ENCODE measurements around the gene HMGCS1. TPM values are rescaled to one million over a fixed set of nuclear protein-coding genes. Genes with fewer than 3 reads are reported as not detected.
A peak's percentile ranks its signal among the peaks of the same experiment; 100 is the strongest.

Gene HMGCS1
- total and polyA plus RNA-seq, 5 donors from 2014 or later = 5.4 to 58.9 (median 8.1) TPM

GRCh38 chr5:43303242-43303641 is 10.0 kb downstream of the HMGCS1 start:
- Histone ChIP-seq H3K4me3 (ENCODE audit: low read depth, low read length) (no peak overlapping the region), H3K9me3 (ENCODE audit: control insufficient read depth in 2 of 2, low read length in 2 of 2) (no peaks in the 10 kb centered on the region), H3K36me3 (ENCODE audit: control insufficient read depth, insufficient read depth, low read length) (peaks cover 10% of the 10 kb centered on the region), H3K27me3 (ENCODE audit: control insufficient read depth, insufficient read depth, low read length) (no peaks in the 10 kb centered on the region), H3K27ac (ENCODE audit: insufficient read depth, low read length, poor library complexity, severe bottlenecking) (no peak overlapping the region), H3K4me1 (ENCODE audit: control insufficient read depth, insufficient read depth, low read length, poor library complexity, severe bottlenecking) (peaks cover 10% of the 10 kb centered on the region)
- H3K36me3 Mint-ChIP-seq = peaks cover 16% of the 10 kb centered on the region
- DNase-seq (no peak), ATAC-seq (ENCODE audit: low read depth in 2 of 2) (no peak)
- no peaks in the 10 kb centered on the region for H3K9me3 Mint-ChIP-seq
- H3K27ac Mint-ChIP-seq = peak overlapping the region in 2 of 3 donors; percentile 53 to 66
- H3K4me3 Mint-ChIP-seq = peak overlapping the region in 1 of 4 donors; percentile 2
- peaks cover 27 to 61% (median 51%) of the 10 kb centered on the region in 4 donors for H3K4me1 Mint-ChIP-seq
- no peaks in the 10 kb centered on the region for H3K27me3 Mint-ChIP-seq

- H3K27ac Mint-ChIP-seq = no peak overlapping the region
- ATAC-seq (ENCODE audit: low read depth in 2 of 2) (no peak), DNase-seq (no peak)
- peaks cover 27 to 55% (median 49%) of the 10 kb centered on the region in 4 donors for H3K4me1 Mint-ChIP-seq
- Histone ChIP-seq H3K36me3 (ENCODE audit: control insufficient read depth, insufficient read depth, low read length) (peaks cover 13% of the 10 kb centered on the region), H3K4me3 (ENCODE audit: low read depth, low read length) (no peak overlapping the region), H3K4me1 (ENCODE audit: control insufficient read depth, insufficient read depth, low read length, poor library complexity, severe bottlenecking) (peaks cover 10% of the 10 kb centered on the region), H3K27me3 (ENCODE audit: control insufficient read depth, insufficient read depth, low read length) (no peaks in the 10 kb centered on the region), H3K9me3 (ENCODE audit: control insufficient read depth in 2 of 2, low read length in 2 of 2) (no peaks in the 10 kb centered on the region), H3K27ac (ENCODE audit: insufficient read depth, low read length, poor library complexity, severe bottlenecking) (no peak overlapping the region)
- H3K36me3 Mint-ChIP-seq = peaks cover 21% of the 10 kb centered on the region
- H3K4me3 Mint-ChIP-seq = no peak overlapping the region
- no peaks in the 10 kb centered on the region for H3K27me3 Mint-ChIP-seq
- H3K9me3 Mint-ChIP-seq = no peaks in the 10 kb centered on the region
These were observed 10.7 kb downstream of the HMGCS1 start for GRCh38 chr5:43302481-43302880.

GRCh38 chr5:43301653-43302091 is 11.5 kb downstream of the HMGCS1 start:
- H3K9me3 ChIP-seq (ENCODE audit: control insufficient read depth in 2 of 2, low read length in 2 of 2) = no peaks in the 10 kb centered on the region
- no peak for ATAC-seq (ENCODE audit: low read depth in 2 of 2)
- peaks cover 22% of the 10 kb centered on the region for H3K36me3 ChIP-seq (ENCODE audit: control insufficient read depth, insufficient read depth, low read length)
- no peak overlapping the region for H3K27ac ChIP-seq (ENCODE audit: insufficient read depth, low read length, poor library complexity, severe bottlenecking)
- DNase-seq = no peak
- Mint-ChIP-seq H3K36me3 (peaks cover 28% of the 10 kb centered on the region), H3K9me3 (no peaks in the 10 kb centered on the region), H3K4me1 (peaks cover 27 to 52% (median 47%) of the 10 kb centered on the region in 4 donors), H3K4me3 (no peak overlapping the region), H3K27me3 (no peaks in the 10 kb centered on the region), H3K27ac (no peak overlapping the region)
- H3K4me3 ChIP-seq (ENCODE audit: low read depth, low read length) = no peak overlapping the region
- H3K27me3 ChIP-seq (ENCODE audit: control insufficient read depth, insufficient read depth, low read length) = no peaks in the 10 kb centered on the region
- peaks cover 10% of the 10 kb centered on the region for H3K4me1 ChIP-seq (ENCODE audit: control insufficient read depth, insufficient read depth, low read length, poor library complexity, severe bottlenecking)

GRCh38 chr5:43300112-43300511 is 13.1 kb downstream of the HMGCS1 start:
- no peaks in the 10 kb centered on the region for H3K9me3 ChIP-seq (ENCODE audit: control insufficient read depth in 2 of 2, low read length in 2 of 2)

GRCh38 chr5:43298443-43298842 is 14.8 kb downstream of the HMGCS1 start:
- Histone ChIP-seq H3K27me3 (ENCODE audit: control insufficient read depth, insufficient read depth, low read length) (no peaks in the 10 kb centered on the region), H3K36me3 (ENCODE audit: control insufficient read depth, insufficient read depth, low read length) (peaks cover 52% of the 10 kb centered on the region), H3K4me3 (ENCODE audit: low read depth, low read length) (no peak overlapping the region), H3K9me3 (ENCODE audit: control insufficient read depth in 2 of 2, low read length in 2 of 2) (no peaks in the 10 kb centered on the region), H3K27ac (ENCODE audit: insufficient read depth, low read length, poor library complexity, severe bottlenecking) (no peak overlapping the region), H3K4me1 (ENCODE audit: control insufficient read depth, insufficient read depth, low read length, poor library complexity, severe bottlenecking) (no peaks in the 10 kb centered on the region)
- H3K4me1 Mint-ChIP-seq = peaks cover 9 to 25% (median 24%) of the 10 kb centered on the region in 4 donors
- no peak overlapping the region for H3K4me3 Mint-ChIP-seq
- no peaks in the 10 kb centered on the region for H3K9me3 Mint-ChIP-seq
- peaks cover 52% of the 10 kb centered on the region for H3K36me3 Mint-ChIP-seq
- H3K27me3 Mint-ChIP-seq = no peaks in the 10 kb centered on the region
- H3K27ac Mint-ChIP-seq = no peak overlapping the region
- ATAC-seq (ENCODE audit: low read depth in 2 of 2) (no peak), DNase-seq (no peak)

More at GRCh38 chr5:43300112-43300511, 13.1 kb downstream of the HMGCS1 start:
- Histone ChIP-seq H3K36me3 (ENCODE audit: control insufficient read depth, insufficient read depth, low read length) (peaks cover 36% of the 10 kb centered on the region), H3K27me3 (ENCODE audit: control insufficient read depth, insufficient read depth, low read length) (no peaks in the 10 kb centered on the region), H3K4me1 (ENCODE audit: control insufficient read depth, insufficient read depth, low read length, poor library complexity, severe bottlenecking) (peaks cover 4% of the 10 kb centered on the region), H3K27ac (ENCODE audit: insufficient read depth, low read length, poor library complexity, severe bottlenecking) (no peak overlapping the region), H3K4me3 (ENCODE audit: low read depth, low read length) (no peak overlapping the region)
- Mint-ChIP-seq H3K27ac (no peak overlapping the region), H3K9me3 (no peaks in the 10 kb centered on the region), H3K27me3 (no peaks in the 10 kb centered on the region), H3K4me3 (no peak overlapping the region), H3K4me1 (peaks cover 22 to 41% (median 38%) of the 10 kb centered on the region in 4 donors), H3K36me3 (peaks cover 39% of the 10 kb centered on the region)
- DNase-seq (no peak), ATAC-seq (ENCODE audit: low read depth in 2 of 2) (no peak)

GRCh38 chr5:43296835-43297234 is 16.4 kb downstream of the HMGCS1 start:
- H3K9me3 ChIP-seq (ENCODE audit: control insufficient read depth in 2 of 2, low read length in 2 of 2) = no peaks in the 10 kb centered on the region
- ATAC-seq (ENCODE audit: low read depth in 2 of 2) = no peak
- H3K27me3 Mint-ChIP-seq = no peaks in the 10 kb centered on the region
- peaks cover 50% of the 10 kb centered on the region for H3K36me3 Mint-ChIP-seq
- H3K36me3 ChIP-seq (ENCODE audit: control insufficient read depth, insufficient read depth, low read length) = peaks cover 66% of the 10 kb centered on the region
- peaks cover 0 to 15% (median 12%) of the 10 kb centered on the region in 4 donors for H3K4me1 Mint-ChIP-seq
- H3K27me3 ChIP-seq (ENCODE audit: control insufficient read depth, insufficient read depth, low read length) = no peaks in the 10 kb centered on the region
- no peak overlapping the region for H3K4me3 ChIP-seq (ENCODE audit: low read depth, low read length)
- H3K27ac Mint-ChIP-seq = no peak overlapping the region
- H3K27ac ChIP-seq (ENCODE audit: insufficient read depth, low read length, poor library complexity, severe bottlenecking) = no peak overlapping the region
- no peak for DNase-seq
- H3K4me3 Mint-ChIP-seq = no peak overlapping the region
- H3K9me3 Mint-ChIP-seq = no peaks in the 10 kb centered on the region
- H3K4me1 ChIP-seq (ENCODE audit: control insufficient read depth, insufficient read depth, low read length, poor library complexity, severe bottlenecking) = no peaks in the 10 kb centered on the region

- no peaks in the 10 kb centered on the region for H3K27me3 ChIP-seq (ENCODE audit: control insufficient read depth, insufficient read depth, low read length)
- no peak overlapping the region for H3K27ac ChIP-seq (ENCODE audit: insufficient read depth, low read length, poor library complexity, severe bottlenecking)
- peaks cover 52% of the 10 kb centered on the region for H3K36me3 Mint-ChIP-seq
- H3K4me3 Mint-ChIP-seq = no peak overlapping the region
- DNase-seq (no peak), ATAC-seq (ENCODE audit: low read depth in 2 of 2) (no peak)
- H3K9me3 Mint-ChIP-seq = no peaks in the 10 kb centered on the region
- peaks cover 0 to 4% (median 2%) of the 10 kb centered on the region in 4 donors for H3K4me1 Mint-ChIP-seq
- H3K36me3 ChIP-seq (ENCODE audit: control insufficient read depth, insufficient read depth, low read length) = peaks cover 76% of the 10 kb centered on the region
- no peaks in the 10 kb centered on the region for H3K27me3 Mint-ChIP-seq
- H3K4me1 ChIP-seq (ENCODE audit: control insufficient read depth, insufficient read depth, low read length, poor library complexity, severe bottlenecking) = no peaks in the 10 kb centered on the region
- H3K4me3 ChIP-seq (ENCODE audit: low read depth, low read length) = no peak overlapping the region
- H3K27ac Mint-ChIP-seq = no peak overlapping the region
- no peaks in the 10 kb centered on the region for H3K9me3 ChIP-seq (ENCODE audit: control insufficient read depth in 2 of 2, low read length in 2 of 2)
These were observed 18.0 kb downstream of the HMGCS1 start for GRCh38 chr5:43295202-43295601.

GRCh38 chr5:43294226-43294625 is 19.0 kb downstream of the HMGCS1 start:
- no peaks in the 10 kb centered on the region for H3K27me3 ChIP-seq (ENCODE audit: control insufficient read depth, insufficient read depth, low read length)
- H3K27me3 Mint-ChIP-seq = no peaks in the 10 kb centered on the region
- H3K4me1 ChIP-seq (ENCODE audit: control insufficient read depth, insufficient read depth, low read length, poor library complexity, severe bottlenecking) = no peaks in the 10 kb centered on the region
- H3K27ac Mint-ChIP-seq = no peak overlapping the region
- H3K4me1 Mint-ChIP-seq = peaks cover 0 to 4% (median 0%) of the 10 kb centered on the region in 4 donors
- H3K27ac ChIP-seq (ENCODE audit: insufficient read depth, low read length, poor library complexity, severe bottlenecking) = no peak overlapping the region
- H3K9me3 ChIP-seq (ENCODE audit: control insufficient read depth in 2 of 2, low read length in 2 of 2) = no peaks in the 10 kb centered on the region
- no peaks in the 10 kb centered on the region for H3K9me3 Mint-ChIP-seq
- DNase-seq (no peak), ATAC-seq (ENCODE audit: low read depth in 2 of 2) (no peak)
- H3K36me3 ChIP-seq (ENCODE audit: control insufficient read depth, insufficient read depth, low read length) = peaks cover 76% of the 10 kb centered on the region
- H3K4me3 Mint-ChIP-seq = no peak overlapping the region
- H3K36me3 Mint-ChIP-seq = peaks cover 56% of the 10 kb centered on the region
- H3K4me3 ChIP-seq (ENCODE audit: low read depth, low read length) = no peak overlapping the region
